K562 (cell line): Measurements from ENCODE around the gene CELA1. TPM values are rescaled to one million over a fixed set of nuclear protein-coding genes. Genes with fewer than 3 reads are reported as not detected.

ENCODE experiments used
- ADNP ChIP-seq: fragments of 200-800 bp; sonication (Bioruptor generic); IDR thresholded peaks from 2 replicates; pipeline ENCODE4 v1.6.1; 2016; ENCODE audit warnings: missing genetic modification characterization, missing compliant biosample characterization
- C11orf30 ChIP-seq: fragments of 450-650 bp; IDR thresholded peaks from 2 replicates; pipeline ENCODE4 v1.6.1; 2016; ENCODE audit warnings: low read depth, mild to moderate bottlenecking
- CTCF ChIP-seq, 3 experiments: IDR thresholded peaks in 2 of 3; conservative IDR thresholded peaks in 1 of 3; 2 replicates each; pipeline ENCODE4 v1.5.1; 2011 to 2012; ENCODE audit warnings: low read length in 3 of 3, mild to moderate bottlenecking in 3 of 3, control low read depth in 2 of 3, improper control_type of control experiment in 1 of 3, inconsistent platforms in 1 of 3, low read depth in 1 of 3, mixed read lengths in 1 of 3, moderate library complexity in 1 of 3; ENCODE audit not compliant: insufficient read depth in 2 of 3
- ELF4 ChIP-seq: fragments of 450-650 bp; formaldehyde crosslinking; IDR thresholded peaks from 2 replicates; pipeline ENCODE4 v1.4.0; 2022; ENCODE audit warnings: missing genetic modification characterization
- HLTF ChIP-seq: fragments of 450-650 bp; IDR thresholded peaks from 2 replicates; pipeline ENCODE4 v1.6.1; 2016
- PML ChIP-seq: IDR thresholded peaks from 2 replicates; pipeline ENCODE4 v1.6.1; 2012; ENCODE audit warnings: low read length, inconsistent platforms
- SOX6 ChIP-seq: fragments of 450-650 bp; IDR thresholded peaks from 2 replicates; pipeline ENCODE4 v1.6.1; 2014; ENCODE audit warnings: mild to moderate bottlenecking
- TFE3 ChIP-seq: fragments of 450-650 bp; formaldehyde crosslinking; IDR thresholded peaks from 2 replicates; pipeline ENCODE4 v1.4.0; 2020; ENCODE audit warnings: mild to moderate bottlenecking, mixed read lengths
- XRCC3 ChIP-seq: fragments of 450-650 bp; IDR thresholded peaks from 2 replicates; pipeline ENCODE4 v1.6.1; 2017; ENCODE audit warnings: mild to moderate bottlenecking, moderate library complexity
- ZNF232 ChIP-seq: sonication (generic); formaldehyde crosslinking; IDR thresholded peaks from 2 replicates; pipeline ENCODE4 v1.8.0; 2022; ENCODE audit warnings: mild to moderate bottlenecking, missing genetic modification reagents
- ZNF764 ChIP-seq: fragments of 250-450 bp; sonication (Bioruptor Pico); IDR thresholded peaks from 2 replicates; pipeline ENCODE4 v1.4.0; 2020; ENCODE audit warnings: low read depth, mild to moderate bottlenecking, moderate library complexity
- polyA plus RNA-seq, 8 experiments: library from polyadenylated mRNA; depleted of rRNA in 4 of 8; stranded (reverse) in 5 of 8; unstranded in 3 of 8; fragments of >200 nt; fragmentation: Nextera tagmentation in 2 of 8; fragmentation: Illumina TruSeq in 1 of 8; extraction: Ambion mirVana in 2 of 8; extraction: Trizol in 1 of 8; gene quantifications; 2 replicates each; pipeline versions ENCODE4 v1.2.1 to v1.2.3, GENCODE V29; 2011 to 2014; ENCODE audit warnings: inconsistent platforms in 1 of 8, missing spikeins in 1 of 8
- total RNA-seq, 7 experiments: library from RNA; depleted of rRNA in 6 of 7; stranded (reverse); fragments of >200 nt in 6 of 7; fragmentation: Illumina TruSeq in 2 of 7; extraction: Trizol in 2 of 7; gene quantifications; 2 replicates each; pipeline versions ENCODE4 v1.2.1 to v1.2.3, GENCODE V29; 2011 to 2021; ENCODE audit warnings: low replicate concordance in 1 of 7

CELA1 gene
- total and polyA plus RNA-seq, 9 of the 15 experiments (the other 6 are each of a cell fraction or from before 2014, with no cell fraction given), result 0.06 to 0.27 (median 0.22) TPM; not detected in 6

GRCh38 chr12:51307655-51308593 lies 38.6 kb downstream of the CELA1 start (continued):
- no peak for TF ChIP-seq TFE3
- TF ChIP-seq HLTF, result no peak
- peak in 1 of 3 experiments; percentile 16; a peak in 1 of 6 replicates for TF ChIP-seq CTCF (IDR thresholded peaks at IDR 0.05 in 2 of 3, conservative IDR thresholded peaks at IDR 0.05 in 1 of 3; ENCODE audit: insufficient read depth in 2 of 3, low read depth in 1 of 3, low read length in 3 of 3)
- TF ChIP-seq ZNF232 (CRISPR knock-in tag), result no peak
- TF ChIP-seq ADNP (tag), result no peak
- no peak for TF ChIP-seq PML
- no peak for TF ChIP-seq XRCC3
- TF ChIP-seq SOX6, result no peak
- TF ChIP-seq ELF4, result no peak
- TF ChIP-seq ZNF764 (CRISPR knock-in tag), result no peak
- no peak for TF ChIP-seq C11orf30
